Activated CD8-positive, alpha-beta memory T cell treated with anti-CD3 and anti-CD28 coated beads for 1 hour (primary cell): ENCODE results near the gene TRIM37.
A peak's percentile ranks its signal among the peaks of the same experiment; 100 is the strongest.
"Not testable (repeated sequence)": the region's sequence is repeated elsewhere in the genome, so short reads cannot be mapped to it uniquely, and the experiment has no call there.

Experiments used
- DNase-seq, 2 donors: peaks; one replicate each; pipeline ENCODE4 v3.0.0-alpha.2; 2020; ENCODE audit warnings: low read depth in 1 of 2; ENCODE audit errors: extremely low read depth in 1 of 2

TRIM37 gene

DNA sequence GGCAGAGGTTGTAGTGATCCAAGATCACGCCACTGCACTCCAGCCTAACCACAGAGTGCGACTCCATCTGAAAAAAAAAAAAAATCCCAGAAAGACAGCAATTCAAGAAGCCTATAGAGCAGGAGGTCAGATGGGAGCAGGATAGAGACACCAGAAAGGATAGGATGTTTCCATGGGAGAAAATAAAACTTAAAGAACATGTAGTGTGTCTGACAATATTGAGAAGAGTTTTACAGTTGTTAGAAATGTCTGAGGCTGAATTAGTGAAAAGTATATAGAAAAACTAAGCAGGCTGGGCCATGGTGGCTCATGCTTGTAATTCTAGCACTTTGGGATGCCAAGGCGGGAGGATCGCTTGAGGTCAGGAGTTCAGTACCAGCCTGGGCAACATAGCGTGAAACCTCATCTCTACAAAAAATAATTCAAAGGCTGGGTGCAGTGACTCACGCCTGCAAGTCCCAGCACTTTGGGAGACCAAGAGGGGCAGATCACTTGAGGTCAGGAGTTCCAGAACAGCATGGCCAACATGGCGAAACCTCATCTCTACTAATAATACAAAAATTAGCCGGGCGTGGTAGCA, 15.3 kb upstream of the TRIM37 start:
- no peak for DNase-seq

DNA sequence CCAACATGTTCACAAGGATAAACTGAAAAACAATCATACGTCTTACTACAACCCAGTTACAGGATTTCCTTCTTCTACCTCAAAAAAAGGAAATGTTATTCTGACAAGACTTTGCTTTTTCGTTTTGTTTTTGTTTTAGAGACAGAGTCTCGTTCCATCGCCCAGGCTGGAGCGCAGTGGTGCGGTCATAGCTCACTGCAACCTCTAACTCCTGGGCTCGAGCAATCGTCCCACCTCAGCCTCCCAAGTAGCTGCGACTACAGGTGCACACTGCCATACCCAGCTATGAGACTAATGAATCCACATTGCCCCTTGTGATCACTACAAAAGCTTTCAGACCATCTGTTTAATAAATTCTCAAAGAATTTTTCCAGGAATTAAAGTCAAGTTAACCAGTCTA, 8.8 kb upstream of the TRIM37 start:
- DNase-seq, result no peak

DNA sequence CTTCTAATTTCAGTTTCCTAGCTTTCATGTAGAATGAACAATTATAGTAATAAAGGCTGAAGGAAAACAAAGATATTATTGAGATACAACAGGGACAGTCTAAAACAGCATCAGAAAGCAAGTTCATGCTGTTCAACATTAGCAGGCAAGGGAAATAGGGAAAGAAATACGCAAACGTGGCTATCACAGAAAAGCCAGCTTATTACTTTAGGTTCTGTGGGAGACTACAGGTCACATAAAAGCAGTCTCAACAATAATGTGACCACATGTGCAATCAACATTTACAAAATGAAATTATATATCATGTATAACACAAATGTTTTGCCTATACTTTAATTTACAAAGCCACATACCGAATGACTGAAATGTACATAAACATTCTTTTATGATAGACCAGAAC, 4.9 kb upstream of the TRIM37 start:
- no peak for DNase-seq

DNA sequence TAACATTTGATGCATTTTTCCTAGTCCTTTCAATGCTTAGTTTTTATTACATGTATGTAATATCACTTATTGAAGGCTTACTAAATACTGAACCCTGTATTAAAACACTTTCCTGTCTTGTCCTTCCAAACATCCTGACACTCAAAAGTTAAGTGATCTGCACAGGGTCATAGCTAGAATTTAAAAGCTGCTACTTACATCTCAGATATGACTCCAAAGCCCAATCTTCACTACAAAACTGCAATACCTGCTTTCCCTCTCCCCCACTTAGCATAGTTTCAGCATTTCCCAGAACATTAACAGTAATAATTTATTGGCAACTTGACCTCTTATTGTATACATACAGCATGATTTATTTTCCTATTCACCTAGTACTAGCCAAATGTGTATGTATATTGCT, 4.3 kb upstream of the TRIM37 start:
- no peak for DNase-seq

DNA sequence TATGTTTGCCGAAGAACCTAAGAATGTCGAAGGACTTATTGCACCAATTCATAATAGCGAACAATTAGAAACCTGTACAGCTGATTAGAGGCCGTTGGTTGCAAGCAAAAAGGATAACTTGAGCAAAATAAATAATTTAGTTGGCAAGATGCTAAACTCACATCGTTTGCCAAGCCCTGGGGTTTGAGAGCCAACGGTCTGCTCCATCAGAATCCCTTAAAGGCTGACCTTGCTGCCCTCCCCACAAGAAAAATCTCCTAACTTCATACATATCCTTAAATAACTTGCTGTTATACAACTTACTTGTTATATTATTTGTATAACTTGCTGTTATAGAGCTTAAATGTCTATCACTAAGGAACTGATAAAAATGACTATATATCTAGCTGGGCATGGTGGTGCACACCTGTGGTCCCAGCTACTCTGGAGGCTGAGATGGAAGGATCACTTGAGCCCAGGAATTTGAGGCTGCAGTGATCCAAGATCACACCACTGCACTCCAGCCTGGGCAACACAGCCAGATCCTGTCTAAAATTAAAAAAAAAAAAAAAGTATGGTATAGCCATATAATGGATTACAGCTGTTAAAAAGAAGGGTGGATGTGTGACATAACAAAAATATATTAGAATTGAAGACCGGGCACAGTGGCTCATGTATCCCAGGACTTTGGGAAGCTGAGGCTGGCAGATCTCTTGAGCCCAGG, 1.9 kb upstream of the TRIM37 start:
- DNase-seq, result no peak

DNA sequence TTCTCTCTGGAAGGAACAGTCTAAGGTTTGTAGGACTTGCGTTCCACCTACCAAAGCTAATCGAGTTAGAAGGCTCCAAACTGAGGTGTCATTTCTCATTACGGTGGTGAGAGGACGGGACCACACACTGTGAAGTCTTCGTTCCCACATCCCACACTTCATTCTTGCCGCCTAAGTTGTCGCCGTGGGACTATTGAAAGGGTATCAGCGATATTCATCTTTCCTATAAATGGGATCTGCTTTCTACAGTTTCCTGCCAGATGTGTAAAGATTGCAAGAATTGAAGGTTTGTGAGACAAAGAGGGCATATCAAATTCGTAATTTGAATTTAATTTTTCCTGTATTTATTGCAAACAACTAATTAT, 608 bp upstream of the TRIM37 start:
- DNase-seq, result no peak

DNA sequence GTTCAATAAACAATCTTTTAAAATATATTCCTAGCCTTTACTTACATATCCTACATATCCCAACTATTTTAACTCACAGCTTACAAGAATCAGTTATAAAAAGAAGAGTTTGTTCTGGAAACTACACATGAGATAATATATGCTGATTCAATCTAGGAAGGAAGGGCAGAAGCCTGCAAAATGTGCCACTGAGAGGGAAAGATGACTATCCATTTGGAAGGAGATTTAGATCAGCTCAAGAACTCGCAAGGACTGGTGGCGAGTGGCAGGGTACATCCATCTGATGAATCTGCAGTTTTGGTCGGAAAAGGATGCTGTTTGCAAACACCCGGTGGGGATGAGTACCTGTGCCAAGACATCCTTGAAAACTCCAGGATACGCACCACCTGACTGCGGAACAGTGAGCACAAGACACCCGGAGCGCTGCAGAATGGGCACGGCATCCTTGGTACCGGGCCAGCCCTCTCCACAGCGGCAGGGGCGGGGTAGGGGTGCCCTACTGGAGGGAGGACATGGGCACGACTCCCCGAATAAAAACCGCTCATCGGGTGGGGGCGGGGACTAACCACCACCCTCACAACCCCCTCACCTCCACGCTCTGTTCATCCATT, 723 bp downstream of the TRIM37 start:
- peak; percentile 34 to 56 for DNase-seq

DNA sequence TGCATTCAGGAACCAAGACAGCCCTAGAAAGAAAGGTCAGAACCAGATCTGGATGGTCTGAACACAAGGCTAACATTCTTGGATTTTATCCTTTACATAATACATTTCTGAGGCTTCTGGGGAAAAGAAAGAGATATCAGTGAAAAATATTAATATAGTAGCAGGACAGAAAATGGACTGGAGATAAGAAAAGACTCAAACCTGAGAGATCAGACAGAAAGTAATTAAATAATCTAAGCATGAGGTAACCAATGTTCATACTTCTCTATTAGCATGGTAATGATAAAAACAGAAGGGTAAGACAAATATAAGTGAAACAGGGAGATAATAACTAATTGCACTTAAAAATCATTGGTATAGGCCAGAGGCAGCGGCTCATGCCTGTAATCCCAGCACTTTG, 5.5 kb downstream of the TRIM37 start:
- DNase-seq, result no peak

DNA sequence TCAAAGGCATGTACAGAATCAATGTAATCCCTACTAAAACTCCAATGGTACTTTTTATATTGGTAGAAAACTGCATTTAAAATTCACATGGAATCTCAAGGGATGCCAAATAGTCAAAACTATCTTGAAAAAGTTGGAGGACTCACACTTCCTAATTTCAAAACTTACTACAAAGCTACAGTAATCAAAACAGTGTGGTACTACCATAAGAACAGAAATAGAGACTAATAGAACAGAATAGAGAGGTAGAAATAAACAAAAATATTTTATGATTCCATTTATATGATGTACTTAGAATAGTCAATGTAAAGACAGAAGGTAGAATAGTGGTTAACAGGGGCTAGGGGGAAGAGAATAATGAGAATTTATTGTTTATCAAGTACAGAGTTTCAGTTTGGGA, 8.8 kb downstream of the TRIM37 start:
- DNase-seq, result no peak

DNA sequence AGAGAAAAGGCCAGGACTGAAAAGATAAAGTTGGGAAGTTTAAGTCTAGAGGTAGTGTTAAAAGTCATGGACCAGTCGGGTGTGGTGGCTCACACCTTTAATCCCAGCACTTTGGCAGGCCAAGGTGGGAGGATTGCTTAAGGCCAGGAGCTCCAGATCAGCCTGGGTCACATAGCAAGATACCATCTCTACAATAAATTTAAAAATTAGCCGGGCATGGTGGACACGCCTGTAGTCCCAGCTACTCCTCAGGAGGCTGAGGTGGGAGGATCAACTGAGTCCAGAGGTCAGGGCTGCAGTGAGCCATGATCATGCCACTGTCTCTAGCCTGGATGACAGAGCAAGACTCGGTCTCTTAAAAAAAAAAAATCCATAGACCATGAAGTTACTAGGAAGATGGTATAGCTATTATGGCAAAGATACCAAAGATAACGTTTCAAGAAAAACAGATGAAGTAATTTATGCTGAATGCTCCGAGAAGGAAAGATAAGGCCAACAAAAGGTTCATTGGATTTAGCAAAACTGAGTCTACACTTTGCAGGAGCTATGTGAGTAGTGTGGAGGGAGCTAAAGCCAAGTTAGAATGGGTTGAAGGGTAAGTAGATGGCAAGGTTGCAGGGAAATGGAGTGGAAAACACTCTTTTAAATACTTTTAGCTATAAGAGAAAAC, 11.7 kb downstream of the TRIM37 start:
- no peak for DNase-seq

DNA sequence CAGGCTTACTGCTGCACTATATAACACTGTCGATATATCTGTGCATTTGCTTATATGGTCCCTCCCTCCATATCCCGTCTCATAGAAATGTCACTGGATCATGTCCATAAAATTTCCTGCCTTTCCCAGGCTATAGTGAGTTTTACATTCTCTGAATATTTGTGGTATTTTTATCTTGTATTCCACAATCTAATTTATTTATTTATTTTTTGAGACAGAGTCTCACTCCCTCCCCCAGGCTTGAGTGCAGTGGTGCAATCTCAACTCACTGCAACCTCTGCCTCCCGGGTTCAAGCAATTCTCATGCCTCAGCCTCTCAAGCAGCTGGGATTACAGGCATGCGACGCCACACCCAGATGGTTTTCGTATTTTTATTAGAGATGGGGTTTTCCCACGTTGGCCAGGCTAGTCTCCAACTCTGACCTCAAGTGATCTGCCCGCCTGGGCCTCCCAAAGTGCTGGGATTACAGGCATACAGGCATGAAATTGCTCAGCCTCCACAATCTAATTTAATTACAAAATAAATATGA, 12.9 kb downstream of the TRIM37 start:
- no peak for DNase-seq

DNA sequence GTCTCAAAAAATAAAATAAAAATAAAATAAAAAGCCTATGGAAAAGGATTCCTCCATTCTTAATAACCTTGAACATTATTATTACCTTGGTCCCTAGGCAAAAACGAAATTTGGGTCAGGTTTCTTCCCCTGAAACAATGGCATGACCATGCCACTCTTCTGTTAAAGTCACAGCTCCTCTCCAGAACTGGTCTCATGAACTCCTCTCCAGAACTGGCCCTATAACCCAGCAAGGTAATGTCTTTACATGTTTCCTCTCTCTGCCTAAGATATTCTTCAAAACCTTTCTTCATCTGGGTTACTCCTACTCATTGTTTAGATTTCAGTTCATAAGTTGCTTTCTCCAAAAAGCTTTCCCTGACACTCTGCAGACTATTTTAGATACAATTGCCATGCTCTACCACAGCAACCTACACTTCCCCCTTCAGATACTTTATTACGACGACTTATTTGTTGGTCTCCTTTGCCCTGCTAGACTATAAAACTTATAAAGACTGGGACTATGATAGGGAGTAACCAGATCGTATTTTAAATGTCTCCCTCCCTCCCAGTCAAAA, 13.5 kb downstream of the TRIM37 start:
- DNase-seq, result no peak

DNA sequence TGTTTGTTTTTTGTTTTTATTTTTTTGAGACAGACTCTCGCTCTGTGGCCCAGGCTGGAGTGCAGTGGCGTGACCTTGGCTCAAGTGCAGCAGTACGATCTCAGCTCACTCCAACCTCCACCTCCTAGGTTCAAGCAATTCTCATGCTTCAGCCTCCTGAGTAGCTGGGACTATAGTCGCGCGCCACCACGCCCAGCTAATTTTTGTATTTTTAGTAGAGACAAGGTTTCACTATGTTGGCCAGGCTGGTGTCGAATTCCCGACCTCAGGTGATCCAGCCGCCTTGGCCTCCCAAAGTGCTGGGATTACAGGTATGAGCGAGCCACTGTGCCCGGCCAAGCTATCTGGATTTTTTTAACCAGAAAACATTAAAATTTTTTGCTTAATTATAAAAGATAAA, 16.1 kb downstream of the TRIM37 start:
- DNase-seq, result not testable (repeated sequence)

DNA sequence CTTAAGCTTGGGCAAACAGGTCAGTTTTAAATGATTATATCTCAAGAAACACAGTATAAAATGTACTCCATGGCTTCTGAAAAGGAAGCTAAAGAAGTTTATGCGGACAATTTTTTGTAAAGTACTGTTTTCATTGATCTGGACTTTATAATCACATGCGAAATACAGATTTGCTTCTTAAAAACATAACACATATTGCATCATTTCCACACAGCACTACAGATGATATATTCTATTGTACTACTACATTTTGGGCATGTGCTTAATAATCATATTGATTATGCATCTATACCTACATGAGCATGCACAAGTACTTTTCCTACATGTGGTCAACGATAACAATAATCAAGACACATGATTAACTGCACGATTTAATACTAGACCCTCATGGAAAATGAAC, 22.5 kb downstream of the TRIM37 start:
- no peak for DNase-seq

DNA sequence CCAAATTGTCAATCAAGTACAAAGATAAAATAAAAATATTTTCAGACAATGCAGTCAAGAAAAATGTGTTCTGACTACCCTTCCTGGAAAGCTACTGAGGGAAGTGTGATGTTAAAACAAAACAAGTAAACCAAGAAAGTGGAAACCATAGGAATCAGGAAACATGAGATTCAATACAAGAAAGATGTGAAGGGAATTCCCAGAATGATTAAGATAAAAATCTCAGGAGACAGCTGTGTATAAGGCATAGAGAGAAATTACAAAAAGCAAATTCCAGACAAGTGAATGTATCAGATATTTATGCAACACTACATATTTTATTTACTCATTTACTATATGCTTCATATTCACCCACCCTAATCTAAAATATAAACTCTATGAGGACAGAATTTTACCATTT, 32.2 kb downstream of the TRIM37 start:
- DNase-seq, result no peak

DNA sequence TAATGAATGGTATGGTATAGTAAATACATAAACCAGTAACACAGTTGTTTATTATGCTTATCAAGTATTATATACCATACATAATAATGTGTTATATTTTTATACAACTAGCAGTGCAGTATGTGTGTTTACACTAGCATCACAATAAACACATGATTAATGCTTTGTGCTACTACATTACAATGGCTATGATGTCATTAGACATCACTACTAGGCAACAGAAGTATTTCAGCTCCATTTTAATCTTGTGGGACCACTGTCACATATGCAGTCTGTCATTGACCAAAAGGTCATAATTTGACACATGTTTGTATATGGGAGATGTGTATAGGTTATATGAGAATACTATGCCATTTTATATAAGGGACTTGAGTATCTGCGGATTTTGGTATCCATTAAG, 32.7 kb downstream of the TRIM37 start:
- no peak for DNase-seq

DNA sequence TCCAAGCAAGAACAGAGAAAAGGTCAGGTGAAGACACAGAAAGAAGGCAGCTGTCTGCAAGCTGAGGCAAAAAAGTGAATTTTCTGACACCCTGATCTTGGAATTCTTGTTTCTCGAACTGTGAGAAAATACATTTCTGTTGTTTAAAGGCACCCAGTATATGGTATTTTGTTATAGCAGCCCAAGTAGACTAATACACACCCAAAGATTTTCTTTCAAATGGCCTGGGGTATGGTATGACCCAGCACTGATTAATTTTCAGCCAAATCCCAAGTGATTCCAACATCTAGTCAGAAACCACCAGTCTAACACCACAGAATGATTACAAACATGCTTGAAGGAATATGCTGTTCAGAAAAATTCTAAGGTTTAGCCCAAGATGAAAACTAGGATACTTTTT, 36.8 kb downstream of the TRIM37 start:
- DNase-seq, result no peak

DNA sequence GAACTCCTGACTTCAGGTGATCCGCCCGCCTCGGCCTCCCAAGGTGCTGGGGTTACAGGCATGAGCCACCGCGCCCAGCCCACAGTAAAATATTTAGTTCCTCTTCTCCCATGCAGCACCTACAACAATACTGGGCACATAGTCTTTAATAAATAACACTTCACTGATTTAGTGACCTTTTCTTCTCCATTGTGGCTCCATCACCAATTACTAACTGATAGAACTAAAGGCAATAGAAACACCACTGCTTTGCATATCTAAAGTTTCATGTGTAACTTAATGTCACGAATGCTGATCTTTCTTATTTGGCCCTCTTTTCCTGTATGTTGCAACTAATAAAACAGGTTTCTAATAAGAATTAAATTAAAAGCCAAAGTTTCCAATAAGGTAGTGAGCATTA, 38.9 kb downstream of the TRIM37 start:
- no peak for DNase-seq

DNA sequence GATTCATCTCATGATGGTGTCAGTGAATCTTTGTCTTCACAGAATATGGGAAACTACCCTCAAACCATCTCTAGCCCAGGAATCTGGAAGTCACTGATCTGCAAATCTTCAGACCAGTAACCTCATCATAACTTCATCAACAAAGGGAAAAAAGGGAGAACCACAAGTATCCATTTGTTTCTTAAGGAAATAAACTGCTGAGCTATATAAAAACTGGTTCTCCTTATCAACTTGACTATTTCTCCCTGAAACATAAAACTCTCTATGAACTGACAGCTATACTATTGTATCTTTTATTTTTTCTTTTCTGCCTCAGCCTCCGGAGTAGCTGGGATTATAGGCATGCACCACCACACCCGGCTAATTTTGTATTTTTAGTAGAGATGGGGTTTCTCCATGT, 39.3 kb downstream of the TRIM37 start:
- no peak for DNase-seq

DNA sequence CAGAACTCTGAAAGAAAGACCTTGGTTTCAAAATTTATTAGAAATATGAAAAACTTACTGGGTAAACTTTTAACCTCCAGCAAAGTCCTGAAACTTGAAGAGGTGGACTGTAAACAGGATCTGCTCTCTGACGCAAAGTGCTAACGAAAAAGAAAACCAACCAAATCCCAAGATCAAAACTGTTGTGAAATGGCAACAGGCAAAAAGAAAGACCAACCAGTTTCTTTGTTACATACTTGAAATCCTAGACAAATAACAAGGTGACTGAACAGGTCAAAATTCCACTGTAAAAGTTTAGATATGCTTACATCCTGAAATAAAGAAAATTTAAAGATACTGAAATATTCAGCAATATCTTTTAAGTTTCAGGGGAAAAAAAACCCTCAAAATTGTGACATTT, 44.2 kb downstream of the TRIM37 start:
- no peak for DNase-seq

DNA sequence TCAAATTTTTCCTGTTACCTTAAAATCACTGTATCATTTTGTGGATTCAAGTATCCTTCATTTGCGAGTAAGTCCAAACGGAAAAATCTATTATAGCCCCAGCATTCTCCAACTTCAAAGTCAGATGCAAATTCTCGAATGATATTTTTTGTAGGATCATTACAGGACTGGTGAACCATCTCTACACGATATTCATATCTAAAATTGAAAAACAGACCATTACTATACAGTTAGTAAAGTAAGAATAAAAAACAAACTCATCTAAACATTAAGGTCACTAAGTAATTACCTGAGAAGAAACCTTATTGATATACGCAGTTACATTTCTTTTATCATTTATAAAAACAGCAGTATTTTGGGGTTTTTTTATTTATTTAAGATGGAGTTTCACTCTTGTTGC, 49.8 kb downstream of the TRIM37 start:
- DNase-seq, result no peak

DNA sequence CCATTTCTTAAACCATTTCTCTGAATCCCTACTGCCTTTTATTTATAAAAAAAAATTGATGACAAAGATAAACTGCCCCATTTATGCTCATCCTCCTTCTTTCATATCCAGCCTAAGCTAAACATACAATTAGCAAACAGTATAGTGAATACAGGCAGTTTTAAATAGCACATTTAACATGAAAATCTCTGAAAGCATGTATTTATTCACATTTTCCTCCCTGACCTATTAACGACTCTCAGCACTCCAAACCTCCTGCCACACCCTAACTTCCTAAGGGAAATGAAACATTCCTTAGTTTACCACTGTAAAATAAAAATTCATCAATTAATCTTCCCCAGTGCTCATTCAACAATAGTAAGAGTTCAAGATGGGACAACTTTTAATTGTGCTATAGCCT, 56.9 kb downstream of the TRIM37 start:
- no peak for DNase-seq
